SW 1271 (cell line): ENCODE measurements around the gene RGS3.

Source experiments
- DNase-seq, 2 experiments: peaks; one replicate each; lab custom pipeline; 2025; lab: John Stamatoyannopoulos, UW

The RGS3 gene

GRCh38 chr9:113530022-113530635 is 66.6 kb downstream of the RGS3 start:
- no peak for DNase-seq

DNA sequence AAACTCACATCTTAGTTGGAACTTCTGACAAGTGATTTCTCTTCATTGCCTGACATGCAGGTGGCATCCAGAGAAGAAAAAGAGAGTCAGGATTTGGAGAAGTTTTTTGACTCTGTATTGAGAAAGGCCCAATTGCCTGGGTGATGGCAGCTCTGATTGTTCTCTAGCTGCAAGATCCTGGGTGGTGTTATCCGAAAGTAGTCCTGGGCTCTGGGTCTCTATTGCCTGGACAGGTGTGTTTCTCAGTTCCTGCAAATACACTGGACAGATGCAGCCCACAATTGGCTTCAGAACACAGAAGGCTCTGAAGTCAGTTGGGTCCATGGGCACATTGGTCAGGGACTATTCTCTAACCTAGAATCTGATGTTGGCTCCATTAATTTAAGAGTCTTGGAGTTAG is 67.4 kb downstream of the RGS3 start:
- no peak for DNase-seq

DNA sequence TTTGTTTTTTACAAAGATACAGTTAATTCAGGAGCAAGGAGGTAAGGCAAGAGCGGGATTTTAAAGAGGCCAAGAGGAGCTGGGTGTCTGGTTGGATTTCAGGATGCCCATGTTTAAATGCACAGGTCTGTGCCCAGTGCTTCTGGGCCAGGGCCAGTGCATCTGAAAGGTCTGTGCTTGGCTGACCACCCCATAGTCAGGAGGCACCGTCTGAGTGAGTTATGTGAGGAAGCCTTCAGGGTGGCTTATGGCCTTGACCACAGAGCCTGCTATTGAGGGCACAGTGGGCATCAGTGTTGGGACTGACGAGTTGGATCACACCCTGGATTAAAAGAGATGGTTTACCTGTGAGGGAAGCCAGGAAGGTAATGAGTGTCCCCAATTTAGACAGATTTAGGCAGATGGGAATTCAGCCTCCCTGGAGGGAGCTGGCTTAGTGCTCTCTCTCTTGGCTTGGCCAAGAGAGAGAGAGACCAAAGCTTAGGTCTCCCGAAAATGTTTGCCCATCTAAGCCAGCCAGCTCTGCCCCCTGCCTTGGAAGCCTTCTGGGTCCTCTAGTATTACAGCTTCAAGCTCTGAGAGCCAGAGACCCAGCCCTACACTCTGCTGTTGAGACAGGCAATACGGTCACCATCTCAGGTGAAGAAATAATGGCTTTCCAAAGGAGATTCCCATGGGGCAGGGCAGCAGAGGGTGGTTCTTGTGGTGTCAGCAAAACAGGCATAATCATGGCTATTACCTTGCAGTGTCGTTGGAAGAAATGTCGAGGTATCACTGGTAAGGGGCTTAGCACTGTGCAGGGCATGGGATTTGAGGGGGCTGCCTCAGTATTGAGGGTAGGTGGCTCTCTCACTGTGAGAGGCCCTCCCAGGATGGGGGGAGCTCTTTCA is 68.6 kb downstream of the RGS3 start:
- DNase-seq, result no peak

DNA sequence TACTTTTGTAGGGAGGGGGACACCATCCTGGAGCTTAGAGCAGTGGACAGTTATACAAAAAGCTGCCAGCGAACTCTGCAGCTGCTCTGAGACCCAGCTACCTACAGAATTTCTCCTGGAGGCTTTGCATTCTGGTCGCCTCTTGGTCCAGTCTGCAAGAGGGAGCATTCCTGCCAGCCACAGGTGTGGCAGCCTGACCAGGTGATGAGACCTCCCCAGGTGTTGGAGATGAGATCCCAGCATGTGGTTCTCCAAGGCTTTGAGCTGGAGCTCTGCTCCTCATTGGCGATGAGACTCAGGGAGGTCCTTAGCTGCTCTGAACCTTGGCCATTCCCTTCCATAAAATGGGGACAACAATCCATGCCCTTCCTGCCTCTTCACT is 69.3 kb downstream of the RGS3 start:
- DNase-seq, result no peak

- DNase-seq, result no peak
These were observed 70.1 kb downstream of the RGS3 start for GRCh38 chr9:113533335-113534225.

GRCh38 chr9:113535756-113536155 is 72.2 kb downstream of the RGS3 start:
- no peak for DNase-seq

- DNase-seq, result no peak
These were observed 72.6 kb downstream of the RGS3 start for GRCh38 chr9:113536166-113536482.

- no peak for DNase-seq
These were observed 73.1 kb downstream of the RGS3 start for GRCh38 chr9:113536483-113537228.

DNA sequence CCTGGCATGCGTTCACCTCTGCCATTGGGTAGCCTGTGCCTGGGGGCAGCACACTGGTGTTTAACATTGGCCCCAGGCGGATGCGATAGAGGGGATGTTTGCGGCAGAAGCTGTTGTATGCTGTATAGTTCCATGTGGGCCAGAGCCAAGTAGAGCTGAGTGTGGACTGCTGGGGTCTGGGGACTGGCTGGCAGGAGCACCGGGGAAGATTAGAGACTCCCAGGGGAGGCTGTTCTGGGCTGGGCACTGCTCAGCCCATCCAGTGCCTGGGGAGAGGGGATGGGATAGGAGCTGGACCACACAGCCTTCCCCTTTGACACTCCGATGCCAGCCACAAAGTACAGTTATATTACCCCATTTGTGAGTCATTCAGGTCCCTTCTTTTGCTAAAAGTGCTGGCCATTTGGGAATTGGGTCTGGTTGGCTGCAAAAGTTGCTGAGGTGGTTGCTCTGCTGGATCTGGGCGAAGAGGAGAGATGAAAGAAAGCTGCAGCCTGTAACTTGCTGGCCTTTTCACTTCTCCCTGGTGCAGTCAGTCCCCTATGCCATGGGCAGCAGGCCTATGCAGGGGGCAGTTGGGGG is 73.8 kb downstream of the RGS3 start:
- no peak for DNase-seq

- DNase-seq, result no peak
These were observed 74.6 kb downstream of the RGS3 start for GRCh38 chr9:113538131-113538530.

- DNase-seq, result no peak
These were observed 75.3 kb downstream of the RGS3 start for GRCh38 chr9:113538701-113539430.

GRCh38 chr9:113540466-113540865 is 76.9 kb downstream of the RGS3 start:
- DNase-seq, result no peak

- no peak for DNase-seq
These were observed 77.7 kb downstream of the RGS3 start for GRCh38 chr9:113541019-113541900.

DNA sequence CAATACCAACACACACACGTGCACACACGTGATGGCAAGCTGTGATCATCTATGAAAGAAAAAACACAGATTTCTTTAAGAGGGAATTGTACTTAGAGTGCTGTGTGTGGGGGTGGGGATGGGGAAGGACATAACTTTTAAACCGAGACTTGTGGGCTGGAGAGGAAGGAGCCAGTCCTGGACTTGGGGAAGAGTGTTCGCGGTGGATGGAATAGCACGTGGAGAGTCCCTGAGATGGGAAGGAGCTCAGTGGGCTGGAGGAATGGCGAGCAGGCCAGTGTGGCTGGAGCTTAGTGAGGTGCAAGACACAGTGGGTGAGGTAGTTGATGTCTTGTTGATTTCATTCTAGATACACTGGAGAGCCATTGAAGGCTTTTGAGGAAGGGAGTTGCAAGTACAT is 78.5 kb downstream of the RGS3 start:
- no peak for DNase-seq

DNA sequence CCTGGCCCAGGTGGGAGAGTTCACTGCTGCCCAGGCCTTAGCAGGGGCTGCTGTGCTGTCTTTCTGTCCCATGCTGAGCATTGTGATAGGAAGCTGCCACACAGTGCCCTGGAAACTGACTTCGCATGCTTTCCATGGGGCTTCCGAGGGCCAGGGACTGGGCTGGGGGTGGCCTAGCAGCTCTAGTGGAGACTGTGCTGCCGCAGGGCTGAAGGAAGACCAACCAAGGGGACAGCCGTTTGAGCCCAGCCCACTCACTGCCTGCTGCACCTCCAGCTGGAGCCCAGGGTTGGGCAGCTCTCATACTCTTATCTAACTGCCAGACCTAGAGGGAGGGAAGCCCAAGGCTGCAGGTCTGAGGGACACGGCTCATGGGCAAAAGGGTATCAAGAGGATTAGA is 79.2 kb downstream of the RGS3 start:
- DNase-seq, result no peak

GRCh38 chr9:113543296-113543981 is 79.9 kb downstream of the RGS3 start:
- no peak for DNase-seq

DNA sequence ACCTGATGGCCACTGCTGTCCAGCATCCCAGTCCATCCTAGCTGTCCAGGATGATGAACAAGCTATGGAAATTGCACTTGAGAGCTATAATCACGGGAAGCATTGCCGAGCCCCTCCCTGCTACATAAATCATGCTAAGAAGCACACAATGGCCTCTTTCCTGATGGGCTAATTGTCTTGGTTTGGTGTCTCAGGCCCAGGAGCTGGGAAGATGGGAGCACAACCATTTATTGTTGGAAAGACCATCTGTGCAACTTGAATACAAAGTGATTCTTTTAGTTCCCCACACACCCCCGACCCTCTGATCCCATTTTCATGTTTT is 80.4 kb downstream of the RGS3 start:
- no peak for DNase-seq

DNA sequence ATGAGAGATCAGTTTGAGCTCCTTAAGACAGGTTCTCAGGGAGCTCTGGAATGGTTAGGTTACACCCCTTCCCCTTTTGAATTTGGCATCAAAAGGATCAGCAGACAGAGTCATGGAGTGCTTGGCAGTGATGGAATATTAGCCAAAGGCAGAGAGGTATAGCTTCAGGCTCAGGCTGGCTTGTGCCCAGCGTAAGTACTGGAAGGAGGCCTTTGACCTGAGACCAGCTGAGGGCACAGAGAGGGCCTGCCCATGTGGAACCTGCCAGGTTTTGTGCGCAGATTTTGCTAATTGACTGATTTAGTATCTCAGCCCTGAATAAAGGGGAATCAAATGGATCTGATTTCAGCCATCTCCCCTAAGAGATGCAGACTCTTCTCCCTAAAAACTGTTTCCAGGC is 81.5 kb downstream of the RGS3 start:
- DNase-seq, result no peak

DNA sequence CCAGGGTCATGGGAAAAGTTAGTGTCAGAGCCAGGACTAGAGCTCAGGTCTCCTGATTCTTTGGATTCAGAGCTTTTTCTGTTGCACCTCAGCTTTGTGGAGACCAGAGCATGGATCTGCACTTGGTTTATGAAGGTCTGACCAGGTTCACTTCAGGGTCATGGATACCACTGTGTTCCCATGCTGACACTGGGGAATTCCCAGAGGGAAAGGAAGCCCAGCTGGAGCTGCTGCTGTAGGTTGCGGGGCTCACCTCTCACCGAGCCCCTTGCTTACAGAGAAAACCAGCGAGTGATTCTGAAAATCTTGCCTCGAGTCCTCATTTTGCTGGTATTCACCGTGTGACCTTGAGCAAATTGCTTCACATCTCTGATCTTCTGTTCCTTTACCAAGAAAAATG is 83.0 kb downstream of the RGS3 start:
- DNase-seq, result no peak

DNA sequence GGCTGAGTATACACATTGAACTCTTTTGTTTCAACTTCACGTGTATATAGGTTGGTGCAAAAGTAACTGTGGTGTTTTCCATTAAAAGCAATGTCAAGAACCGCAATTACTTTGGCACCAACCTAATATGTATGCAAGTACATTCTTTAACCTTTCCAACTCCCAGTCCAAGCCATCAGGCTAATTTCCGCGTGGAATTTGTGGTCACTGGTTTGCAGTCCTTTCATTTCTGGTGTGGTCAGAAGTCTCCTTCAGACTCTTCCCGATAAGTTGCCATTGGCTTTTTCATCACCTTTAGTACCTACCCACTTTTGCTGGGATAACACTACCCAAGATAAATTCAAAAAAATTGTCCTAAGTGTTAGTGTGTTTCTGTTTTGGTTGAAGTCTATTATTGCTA is 84.0 kb downstream of the RGS3 start:
- no peak for DNase-seq
